GM12801 (cell line): Measurements from ENCODE around the gene EEFSEC.

Source experiments
- CTCF ChIP-seq: IDR thresholded peaks from one replicate; pipeline ENCODE4 v1.5.1; 2011; ENCODE audit warnings: control low read depth; ENCODE audit not compliant: insufficient read length; ENCODE audit errors: extremely low read depth

The EEFSEC gene

GRCh38 chr3:128273109-128273840, 120.0 kb downstream of the EEFSEC start:
- TF ChIP-seq CTCF: no peak

GRCh38 chr3:128273841-128274573, 120.7 kb downstream of the EEFSEC start:
- no peak for TF ChIP-seq CTCF

GRCh38 chr3:128274837-128275236, 121.6 kb downstream of the EEFSEC start:
- no peak for TF ChIP-seq CTCF

- TF ChIP-seq CTCF: no peak
These were observed 122.2 kb downstream of the EEFSEC start for GRCh38 chr3:128275316-128276145.

GRCh38 chr3:128276146-128276435, 122.8 kb downstream of the EEFSEC start:
- no peak for TF ChIP-seq CTCF

- no peak for TF ChIP-seq CTCF
These were observed 123.4 kb downstream of the EEFSEC start for GRCh38 chr3:128276577-128277183.
